HepG2 (cell line): ENCODE results near the gene TAF7.

Experiments used
- CHD4 ChIP-seq: fragments of 200-600 bp; sonication (generic); IDR thresholded peaks from 2 replicates; pipeline ENCODE4 v1.7.0; 2017; ENCODE audit warnings: mild to moderate bottlenecking, low read length, borderline replicate concordance
- HDAC2 ChIP-seq: sonication (generic); formaldehyde crosslinking; IDR thresholded peaks from 2 replicates; pipeline ENCODE4 v1.4.0; 2020; ENCODE audit warnings: missing genetic modification reagents
- SMARCC2 ChIP-seq: fragments of 450-650 bp; IDR thresholded peaks from 2 replicates; pipeline ENCODE4 v1.6.1; 2017; ENCODE audit warnings: antibody characterized with exemption, mild to moderate bottlenecking
- ZFP36 ChIP-seq: fragments of 150-350 bp; IDR thresholded peaks from 2 replicates; pipeline ENCODE4 v1.6.1; 2018; ENCODE audit warnings: borderline replicate concordance, low read length, low read depth; ENCODE audit not compliant: partially characterized antibody
- ZNF180 ChIP-seq: sonication (generic); formaldehyde crosslinking; IDR thresholded peaks from 2 replicates; pipeline ENCODE4 v1.4.0; 2020; ENCODE audit warnings: low read depth, missing genetic modification reagents, borderline replicate concordance
- ZNF343 ChIP-seq: sonication (generic); formaldehyde crosslinking; IDR thresholded peaks from 2 replicates; pipeline ENCODE4 v1.4.0; 2020; ENCODE audit warnings: mild to moderate bottlenecking, missing genetic modification reagents
- ZNF510 ChIP-seq: sonication (generic); formaldehyde crosslinking; IDR thresholded peaks from 2 replicates; pipeline ENCODE4 v1.4.0; 2020; ENCODE audit warnings: low read depth, mild to moderate bottlenecking, missing genetic modification reagents
- ZNF839 ChIP-seq: sonication (generic); formaldehyde crosslinking; IDR thresholded peaks from 2 replicates; pipeline ENCODE4 v1.4.0; 2020; ENCODE audit warnings: missing genetic modification reagents, mild to moderate bottlenecking, borderline replicate concordance
- TF ChIP-seq, protein P1 (sequence below): sonication (generic); formaldehyde crosslinking; IDR thresholded peaks from 2 replicates; pipeline ENCODE4 v1.5.0; 2020; ENCODE audit warnings: mild to moderate bottlenecking, missing genetic modification reagents, moderate library complexity
- TF ChIP-seq, protein P2 (sequence below): sonication (generic); formaldehyde crosslinking; IDR thresholded peaks from 2 replicates; pipeline ENCODE4 v1.8.1; 2023; ENCODE audit warnings: mild to moderate bottlenecking, missing genetic modification reagents
- TF ChIP-seq, protein P3 (sequence below): sonication (generic); formaldehyde crosslinking; IDR thresholded peaks from 2 replicates; pipeline ENCODE4 v1.4.0; 2020; ENCODE audit warnings: missing genetic modification reagents, mild to moderate bottlenecking, borderline replicate concordance

DNA sequence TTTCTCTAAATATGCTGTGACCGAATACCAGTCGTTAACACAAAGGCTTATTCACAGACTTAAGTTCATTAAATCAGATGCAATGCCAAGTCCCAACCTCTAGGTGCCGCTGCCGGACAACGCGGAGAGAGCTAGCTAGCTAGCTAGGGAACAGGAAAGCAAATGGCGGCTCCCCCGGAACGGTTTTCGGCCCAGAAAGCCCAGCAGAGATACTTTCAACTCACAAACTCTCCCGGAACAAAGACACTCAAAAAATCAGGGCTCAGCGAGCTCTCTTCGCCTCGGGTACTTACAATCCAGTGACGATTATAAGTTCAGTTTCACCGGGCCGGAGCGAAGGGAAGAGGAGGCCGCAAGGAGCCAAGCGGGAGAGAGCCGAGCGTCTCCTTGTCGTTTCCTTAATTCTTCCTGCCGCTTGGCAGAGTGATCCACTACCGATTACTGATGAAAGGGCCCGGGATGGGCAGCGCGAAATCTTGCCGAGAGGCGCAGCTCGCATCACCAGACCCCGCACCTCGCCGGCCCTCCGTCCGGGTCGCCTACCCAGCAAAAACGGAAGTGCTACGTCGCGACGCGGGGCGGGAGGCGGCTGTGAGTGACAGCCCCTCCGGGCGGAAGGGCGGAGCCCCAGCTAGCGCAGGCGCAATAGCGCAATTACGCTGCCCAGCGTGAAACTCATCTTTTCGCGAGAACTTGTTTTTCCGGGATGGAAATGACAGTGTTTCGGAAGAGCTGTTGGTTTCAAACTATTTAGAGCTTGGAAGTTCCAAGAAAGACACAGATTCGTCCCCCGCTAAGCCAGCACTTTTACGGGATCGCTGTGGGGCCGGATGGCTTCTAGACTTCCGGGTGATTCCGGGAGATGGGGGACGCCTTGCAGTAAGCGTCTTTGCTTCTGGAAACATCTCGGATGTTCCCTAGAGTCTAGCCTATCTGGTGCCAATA lies at the start of gene TAF7:
- TF ChIP-seq, protein P1, sequence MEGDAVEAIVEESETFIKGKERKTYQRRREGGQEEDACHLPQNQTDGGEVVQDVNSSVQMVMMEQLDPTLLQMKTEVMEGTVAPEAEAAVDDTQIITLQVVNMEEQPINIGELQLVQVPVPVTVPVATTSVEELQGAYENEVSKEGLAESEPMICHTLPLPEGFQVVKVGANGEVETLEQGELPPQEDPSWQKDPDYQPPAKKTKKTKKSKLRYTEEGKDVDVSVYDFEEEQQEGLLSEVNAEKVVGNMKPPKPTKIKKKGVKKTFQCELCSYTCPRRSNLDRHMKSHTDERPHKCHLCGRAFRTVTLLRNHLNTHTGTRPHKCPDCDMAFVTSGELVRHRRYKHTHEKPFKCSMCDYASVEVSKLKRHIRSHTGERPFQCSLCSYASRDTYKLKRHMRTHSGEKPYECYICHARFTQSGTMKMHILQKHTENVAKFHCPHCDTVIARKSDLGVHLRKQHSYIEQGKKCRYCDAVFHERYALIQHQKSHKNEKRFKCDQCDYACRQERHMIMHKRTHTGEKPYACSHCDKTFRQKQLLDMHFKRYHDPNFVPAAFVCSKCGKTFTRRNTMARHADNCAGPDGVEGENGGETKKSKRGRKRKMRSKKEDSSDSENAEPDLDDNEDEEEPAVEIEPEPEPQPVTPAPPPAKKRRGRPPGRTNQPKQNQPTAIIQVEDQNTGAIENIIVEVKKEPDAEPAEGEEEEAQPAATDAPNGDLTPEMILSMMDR = peak; percentile 80
- TF ChIP-seq ZNF839 (CRISPR knock-in tag) (0 out of 2 replicates have a peak, but pooled peaks have one; percentile 51), SMARCC2 (no peak), HDAC2 (CRISPR knock-in tag) (no peak), ZNF510 (CRISPR knock-in tag) (no peak), ZNF343 (peak; percentile 71; the same call in 1 of the 2 replicates), CHD4 (no peak), ZNF180 (CRISPR knock-in tag) (no peak), ZFP36 (no peak)
- TF ChIP-seq, protein P2, sequence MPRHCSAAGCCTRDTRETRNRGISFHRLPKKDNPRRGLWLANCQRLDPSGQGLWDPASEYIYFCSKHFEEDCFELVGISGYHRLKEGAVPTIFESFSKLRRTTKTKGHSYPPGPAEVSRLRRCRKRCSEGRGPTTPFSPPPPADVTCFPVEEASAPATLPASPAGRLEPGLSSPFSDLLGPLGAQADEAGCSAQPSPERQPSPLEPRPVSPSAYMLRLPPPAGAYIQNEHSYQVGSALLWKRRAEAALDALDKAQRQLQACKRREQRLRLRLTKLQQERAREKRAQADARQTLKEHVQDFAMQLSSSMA = peak; percentile 36; the same call in 1 of the 2 replicates
- TF ChIP-seq, protein P3, sequence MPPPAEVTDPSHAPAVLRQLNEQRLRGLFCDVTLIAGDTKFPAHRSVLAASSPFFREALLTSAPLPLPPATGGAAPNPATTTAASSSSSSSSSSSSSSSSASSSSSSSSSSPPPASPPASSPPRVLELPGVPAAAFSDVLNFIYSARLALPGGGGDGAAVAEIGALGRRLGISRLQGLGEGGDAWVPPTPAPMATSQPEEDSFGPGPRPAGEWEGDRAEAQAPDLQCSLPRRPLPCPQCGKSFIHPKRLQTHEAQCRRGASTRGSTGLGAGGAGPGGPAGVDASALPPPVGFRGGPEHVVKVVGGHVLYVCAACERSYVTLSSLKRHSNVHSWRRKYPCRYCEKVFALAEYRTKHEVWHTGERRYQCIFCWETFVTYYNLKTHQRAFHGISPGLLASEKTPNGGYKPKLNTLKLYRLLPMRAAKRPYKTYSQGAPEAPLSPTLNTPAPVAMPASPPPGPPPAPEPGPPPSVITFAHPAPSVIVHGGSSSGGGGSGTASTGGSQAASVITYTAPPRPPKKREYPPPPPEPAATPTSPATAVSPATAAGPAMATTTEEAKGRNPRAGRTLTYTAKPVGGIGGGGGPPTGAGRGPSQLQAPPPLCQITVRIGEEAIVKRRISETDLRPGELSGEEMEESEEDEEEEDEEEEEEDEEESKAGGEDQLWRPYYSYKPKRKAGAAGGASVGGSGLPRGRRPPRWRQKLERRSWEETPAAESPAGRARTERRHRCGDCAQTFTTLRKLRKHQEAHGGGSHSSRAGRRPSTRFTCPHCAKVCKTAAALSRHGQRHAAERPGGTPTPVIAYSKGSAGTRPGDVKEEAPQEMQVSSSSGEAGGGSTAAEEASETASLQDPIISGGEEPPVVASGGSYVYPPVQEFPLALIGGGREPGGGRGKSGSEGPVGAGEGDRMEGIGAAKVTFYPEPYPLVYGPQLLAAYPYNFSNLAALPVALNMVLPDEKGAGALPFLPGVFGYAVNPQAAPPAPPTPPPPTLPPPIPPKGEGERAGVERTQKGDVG (CRISPR knock-in tag) = peak; percentile 74; the same call in 1 of the 2 replicates
